GM10266 (cell line): ENCODE results near the gene GTF2A1L.

Experiments
- DNase-seq: peaks from one replicate; pipeline ENCODE4 v3.0.0; 2012; ENCODE audit errors: extremely low spot score
- TF ChIP-seq, protein P1 (sequence below): IDR thresholded peaks from 2 replicates; pipeline ENCODE4 v1.5.1; 2012; ENCODE audit warnings: mild to moderate bottlenecking, low read depth; ENCODE audit not compliant: control insufficient read depth, insufficient read depth; ENCODE audit errors: missing control alignments

GTF2A1L gene

DNA sequence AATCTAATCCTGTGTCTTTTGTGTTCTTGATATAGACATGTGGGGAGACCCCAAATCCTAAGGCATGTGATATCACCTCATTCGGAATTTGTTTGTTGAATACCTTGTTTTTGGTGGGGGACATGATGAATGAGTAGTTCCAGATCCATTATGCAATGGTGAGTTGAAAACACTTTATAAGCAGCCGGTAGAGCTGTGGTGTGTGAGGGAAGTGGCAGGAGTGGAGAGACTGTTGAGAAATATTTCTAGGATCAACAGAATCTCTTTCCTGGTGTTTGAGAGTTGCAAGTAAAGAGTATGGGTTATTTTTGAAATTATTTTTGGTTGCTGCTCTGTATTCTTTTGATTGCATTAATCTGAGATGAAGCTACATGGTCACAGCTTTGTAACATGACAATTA is 103.5 kb downstream of the GTF2A1L start:
- DNase-seq = no peak
- TF ChIP-seq, protein P1, sequence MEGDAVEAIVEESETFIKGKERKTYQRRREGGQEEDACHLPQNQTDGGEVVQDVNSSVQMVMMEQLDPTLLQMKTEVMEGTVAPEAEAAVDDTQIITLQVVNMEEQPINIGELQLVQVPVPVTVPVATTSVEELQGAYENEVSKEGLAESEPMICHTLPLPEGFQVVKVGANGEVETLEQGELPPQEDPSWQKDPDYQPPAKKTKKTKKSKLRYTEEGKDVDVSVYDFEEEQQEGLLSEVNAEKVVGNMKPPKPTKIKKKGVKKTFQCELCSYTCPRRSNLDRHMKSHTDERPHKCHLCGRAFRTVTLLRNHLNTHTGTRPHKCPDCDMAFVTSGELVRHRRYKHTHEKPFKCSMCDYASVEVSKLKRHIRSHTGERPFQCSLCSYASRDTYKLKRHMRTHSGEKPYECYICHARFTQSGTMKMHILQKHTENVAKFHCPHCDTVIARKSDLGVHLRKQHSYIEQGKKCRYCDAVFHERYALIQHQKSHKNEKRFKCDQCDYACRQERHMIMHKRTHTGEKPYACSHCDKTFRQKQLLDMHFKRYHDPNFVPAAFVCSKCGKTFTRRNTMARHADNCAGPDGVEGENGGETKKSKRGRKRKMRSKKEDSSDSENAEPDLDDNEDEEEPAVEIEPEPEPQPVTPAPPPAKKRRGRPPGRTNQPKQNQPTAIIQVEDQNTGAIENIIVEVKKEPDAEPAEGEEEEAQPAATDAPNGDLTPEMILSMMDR = no peak

DNA sequence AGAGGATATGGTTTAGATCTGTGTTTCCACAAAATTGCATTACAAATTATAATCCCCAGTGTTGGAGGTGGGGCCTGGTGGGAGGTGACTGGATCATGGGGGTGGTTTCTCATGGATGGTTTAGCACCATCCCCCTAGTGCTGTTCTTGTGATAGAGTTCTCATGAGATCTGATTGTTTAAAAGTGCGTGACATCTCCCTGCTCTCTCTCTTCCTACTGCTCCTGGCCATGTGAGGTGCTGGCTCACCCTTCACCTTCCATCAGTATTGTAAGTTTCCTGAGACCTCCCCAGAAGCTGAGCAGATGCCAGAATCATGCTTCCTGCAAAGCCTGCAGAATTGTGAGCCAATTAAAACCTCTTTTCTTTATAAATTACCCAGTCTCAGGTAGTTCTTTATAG is 104.7 kb downstream of the GTF2A1L start:
- TF ChIP-seq, protein P1 = no peak
- DNase-seq = no peak

DNA sequence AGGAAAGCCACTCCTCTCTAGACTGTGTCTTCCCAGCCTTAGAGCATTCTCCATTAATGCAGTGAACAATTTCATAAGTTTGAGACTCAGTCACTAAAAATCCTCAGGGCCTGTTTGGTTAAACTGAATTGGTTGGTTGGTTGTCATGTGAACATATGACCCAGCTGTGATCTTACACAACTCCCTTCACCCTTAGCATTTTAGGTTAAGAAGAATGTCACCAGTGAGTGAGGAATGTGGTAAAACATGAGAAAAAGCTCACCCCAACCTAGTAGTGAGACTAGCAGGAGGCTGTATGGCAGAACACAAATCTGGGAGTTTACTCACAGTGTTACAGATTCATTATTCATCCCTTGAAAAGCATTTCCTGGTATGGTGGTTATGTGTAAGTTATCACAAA is 105.5 kb downstream of the GTF2A1L start:
- DNase-seq = no peak
- TF ChIP-seq, protein P1 = no peak

DNA sequence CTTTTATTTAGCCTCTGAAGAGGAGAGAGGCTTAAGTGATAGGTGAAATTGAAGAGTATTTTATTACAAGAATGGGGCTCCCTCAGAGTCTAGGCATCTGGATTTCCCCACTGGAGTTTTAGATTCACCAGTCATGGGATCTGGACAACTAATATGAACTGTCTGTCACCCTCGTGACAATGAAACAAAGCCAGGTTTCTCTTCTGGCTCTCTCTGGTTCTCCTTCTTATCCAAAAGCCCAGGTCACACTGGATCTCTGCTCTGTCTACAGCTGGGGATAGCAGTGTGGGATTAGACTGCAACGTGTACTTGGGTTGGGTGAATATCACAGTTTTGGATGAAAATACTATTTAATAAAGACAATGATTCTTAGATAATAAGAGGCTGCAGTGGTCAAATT is 106.6 kb downstream of the GTF2A1L start:
- no peak for DNase-seq
- TF ChIP-seq, protein P1 = no peak

DNA sequence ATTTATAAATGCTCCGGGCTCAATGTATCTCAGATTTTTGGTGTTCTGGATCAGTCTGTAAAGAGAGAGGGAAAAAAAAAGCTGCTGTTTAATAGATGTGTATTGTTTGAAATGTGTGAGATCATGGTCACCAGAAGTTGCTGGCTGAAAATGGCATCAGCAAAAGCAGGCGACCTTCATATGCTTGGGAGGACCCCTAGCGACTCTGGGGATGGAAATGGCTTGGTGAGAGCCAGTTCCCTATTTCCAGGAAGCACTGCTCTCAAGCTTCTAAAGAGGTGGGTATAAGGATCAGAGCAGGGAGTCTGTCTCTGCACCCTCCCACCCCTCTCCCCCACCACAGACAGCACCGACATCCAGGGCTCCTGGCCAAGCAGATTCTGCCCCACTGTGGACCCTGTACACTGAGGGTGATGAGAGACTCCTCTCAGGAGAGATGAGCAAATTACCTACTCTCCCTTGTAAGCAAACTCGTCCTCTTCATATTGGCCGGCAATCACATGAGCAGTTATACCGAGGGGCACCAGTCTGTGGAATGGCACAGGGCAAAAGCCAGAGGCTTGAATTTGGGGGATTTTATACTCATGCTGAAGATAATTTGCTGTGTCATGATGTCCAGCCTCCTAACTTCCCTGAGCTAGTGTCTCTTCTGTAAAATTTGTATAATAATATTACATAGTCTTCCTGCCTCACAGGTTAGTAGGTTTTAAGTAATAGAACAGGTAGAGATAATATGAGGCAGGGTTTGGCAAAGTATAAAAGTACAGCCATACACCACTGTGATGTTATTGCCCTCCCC is 108.2 kb downstream of the GTF2A1L start:
- TF ChIP-seq, protein P1 = no peak
- no peak for DNase-seq

DNA sequence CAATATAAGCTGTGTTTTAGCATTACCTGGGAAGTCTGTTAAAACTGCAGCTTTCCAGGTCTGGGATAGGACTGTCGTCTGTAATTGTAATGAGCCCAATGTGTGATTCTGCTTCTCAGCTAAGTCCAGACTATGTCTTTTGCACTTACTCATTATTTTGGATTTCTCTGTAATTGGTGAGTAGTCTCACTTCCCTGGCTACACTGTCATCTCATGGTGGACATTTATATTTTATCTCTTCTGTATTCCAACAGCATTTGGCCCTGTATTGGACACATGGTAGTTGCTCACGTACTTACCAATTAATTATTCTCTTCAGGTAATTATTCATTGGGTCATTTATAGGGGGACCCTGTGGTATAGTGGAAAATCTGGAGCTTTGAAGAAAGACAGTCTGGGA is 109.9 kb downstream of the GTF2A1L start:
- no peak for DNase-seq
- TF ChIP-seq, protein P1 = no peak

DNA sequence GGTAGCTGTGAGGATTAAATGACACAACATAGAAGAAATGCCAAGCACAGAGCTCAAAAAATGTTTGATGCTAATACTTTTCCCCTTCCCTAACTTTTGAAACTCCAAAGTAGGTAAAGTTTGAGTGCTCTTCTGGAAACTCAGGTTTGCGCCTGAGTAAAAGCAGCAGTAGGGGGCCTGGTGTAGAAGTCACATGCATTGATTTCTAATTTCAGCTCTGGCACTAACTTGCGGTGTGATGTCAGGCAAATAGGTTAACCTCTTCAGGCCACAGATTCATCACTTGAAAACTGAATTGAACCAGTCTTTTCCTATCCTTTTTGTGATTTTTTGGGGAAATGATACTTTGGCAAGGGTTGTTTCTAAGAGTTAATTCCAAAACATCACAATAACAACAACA is 110.6 kb downstream of the GTF2A1L start:
- TF ChIP-seq, protein P1 = no peak
- no peak for DNase-seq
